ENCODE data around the gene PLA2G6.
"Not testable (repeated sequence)": the region's sequence is repeated elsewhere in the genome, so short reads cannot be mapped to it uniquely, and the experiment has no call there.

DNA sequence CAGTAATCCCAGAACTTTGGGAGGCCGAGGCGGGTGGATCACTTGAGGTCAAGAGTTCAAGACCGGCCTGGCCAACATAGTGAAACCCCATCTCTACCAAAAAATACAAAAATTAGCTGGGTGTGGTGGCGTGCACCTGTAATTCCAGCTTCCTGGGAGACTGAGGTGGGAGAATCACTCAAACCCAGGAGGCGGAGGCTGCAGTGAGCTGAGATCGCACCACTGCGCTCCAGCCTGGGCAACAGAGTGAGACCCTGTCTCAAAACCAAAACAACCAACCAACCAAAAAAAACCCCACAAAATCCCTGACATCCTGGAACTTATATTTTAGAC lies 3.1 kb downstream of the PLA2G6 start:
- TF ChIP-seq, protein P1, sequence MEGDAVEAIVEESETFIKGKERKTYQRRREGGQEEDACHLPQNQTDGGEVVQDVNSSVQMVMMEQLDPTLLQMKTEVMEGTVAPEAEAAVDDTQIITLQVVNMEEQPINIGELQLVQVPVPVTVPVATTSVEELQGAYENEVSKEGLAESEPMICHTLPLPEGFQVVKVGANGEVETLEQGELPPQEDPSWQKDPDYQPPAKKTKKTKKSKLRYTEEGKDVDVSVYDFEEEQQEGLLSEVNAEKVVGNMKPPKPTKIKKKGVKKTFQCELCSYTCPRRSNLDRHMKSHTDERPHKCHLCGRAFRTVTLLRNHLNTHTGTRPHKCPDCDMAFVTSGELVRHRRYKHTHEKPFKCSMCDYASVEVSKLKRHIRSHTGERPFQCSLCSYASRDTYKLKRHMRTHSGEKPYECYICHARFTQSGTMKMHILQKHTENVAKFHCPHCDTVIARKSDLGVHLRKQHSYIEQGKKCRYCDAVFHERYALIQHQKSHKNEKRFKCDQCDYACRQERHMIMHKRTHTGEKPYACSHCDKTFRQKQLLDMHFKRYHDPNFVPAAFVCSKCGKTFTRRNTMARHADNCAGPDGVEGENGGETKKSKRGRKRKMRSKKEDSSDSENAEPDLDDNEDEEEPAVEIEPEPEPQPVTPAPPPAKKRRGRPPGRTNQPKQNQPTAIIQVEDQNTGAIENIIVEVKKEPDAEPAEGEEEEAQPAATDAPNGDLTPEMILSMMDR (tag by site-specific recombination; IDR thresholded peaks at IDR 0.05), result not testable (repeated sequence)
- TF ChIP-seq ZNF184 (tag by site-specific recombination; IDR thresholded peaks at IDR 0.05); ZEB2 (tag by site-specific recombination; IDR thresholded peaks at IDR 0.05); ZNF549 (tag by site-specific recombination; IDR thresholded peaks at IDR 0.05); ZBTB21 (tag by site-specific recombination; IDR thresholded peaks at IDR 0.05); ZNF16 (tag by site-specific recombination; IDR thresholded peaks at IDR 0.05; ENCODE audit: low read depth); ZNF302 (tag by site-specific recombination; IDR thresholded peaks at IDR 0.05; ENCODE audit: low read depth); YY1 (tag by site-specific recombination; IDR thresholded peaks at IDR 0.05); SALL2 (tag by site-specific recombination; IDR thresholded peaks at IDR 0.05; ENCODE audit: borderline replicate concordance); ZNF626 (tag by site-specific recombination; IDR thresholded peaks at IDR 0.05); SP2 (tag by site-specific recombination; IDR thresholded peaks at IDR 0.05): not testable (repeated sequence)
- TF ChIP-seq, protein P2, sequence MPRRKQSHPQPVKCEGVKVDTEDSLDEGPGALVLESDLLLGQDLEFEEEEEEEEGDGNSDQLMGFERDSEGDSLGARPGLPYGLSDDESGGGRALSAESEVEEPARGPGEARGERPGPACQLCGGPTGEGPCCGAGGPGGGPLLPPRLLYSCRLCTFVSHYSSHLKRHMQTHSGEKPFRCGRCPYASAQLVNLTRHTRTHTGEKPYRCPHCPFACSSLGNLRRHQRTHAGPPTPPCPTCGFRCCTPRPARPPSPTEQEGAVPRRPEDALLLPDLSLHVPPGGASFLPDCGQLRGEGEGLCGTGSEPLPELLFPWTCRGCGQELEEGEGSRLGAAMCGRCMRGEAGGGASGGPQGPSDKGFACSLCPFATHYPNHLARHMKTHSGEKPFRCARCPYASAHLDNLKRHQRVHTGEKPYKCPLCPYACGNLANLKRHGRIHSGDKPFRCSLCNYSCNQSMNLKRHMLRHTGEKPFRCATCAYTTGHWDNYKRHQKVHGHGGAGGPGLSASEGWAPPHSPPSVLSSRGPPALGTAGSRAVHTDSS (tag by site-specific recombination; IDR thresholded peaks at IDR 0.05), result not testable (repeated sequence)
